OCI-LY1 (cell line): Measurements from ENCODE around the gene PID1.

Experiments used
- CTCF ChIP-seq: fragments of 200-600 bp; sonication (generic), shearing (Covaris generic); IDR thresholded peaks from 2 replicates; pipeline ENCODE4 v1.5.1; 2017; ENCODE audit warnings: mild to moderate bottlenecking, antibody characterized with exemption, low read length, moderate library complexity, mixed read lengths
- EZH2 ChIP-seq: fragments of 200-600 bp; sonication (generic), shearing (Covaris generic); IDR thresholded peaks from 2 replicates; pipeline ENCODE4 v1.8.0; 2017; ENCODE audit warnings: borderline replicate concordance, mixed run types, mild to moderate bottlenecking, antibody characterized with exemption, low read length, moderate library complexity, mixed read lengths

GRCh38 chr2:229059331-229060033 is 211.6 kb downstream of the PID1 start:
- no peak for TF ChIP-seq CTCF
- TF ChIP-seq EZH2 = no peak
